GM12891 (cell line): ENCODE results near the gene RASA3.

Experiments
- POLR2A ChIP-seq: IDR thresholded peaks from 2 replicates; pipeline ENCODE4 v1.6.1; 2011; ENCODE audit warnings: low read depth, low read length, control low read depth
- POLR2AphosphoS5 ChIP-seq: IDR thresholded peaks from 2 replicates; pipeline ENCODE4 v1.6.1; 2011; ENCODE audit warnings: low read depth, low read length, control low read depth

DNA sequence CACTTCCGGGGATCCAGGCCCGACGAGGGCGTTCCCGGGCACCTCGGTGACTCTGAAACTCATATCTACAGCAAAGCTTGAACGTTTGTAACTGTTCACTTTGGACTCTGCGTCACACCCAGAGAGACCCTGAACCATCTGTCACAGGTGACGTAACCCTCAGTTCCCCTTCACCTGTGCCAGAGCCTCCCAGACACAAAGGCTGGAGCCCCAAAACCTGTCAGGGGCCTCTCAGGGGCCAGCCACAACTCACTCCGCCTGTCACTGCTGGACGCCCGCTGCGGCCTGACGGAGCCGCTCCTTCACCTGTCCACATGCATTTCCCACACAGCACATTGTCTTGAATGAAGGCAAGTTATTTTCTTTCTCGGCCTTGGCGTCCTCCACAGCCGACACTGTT is 8.0 kb downstream of the RASA3 start:
- TF ChIP-seq POLR2AphosphoS5: no peak
- no peak for TF ChIP-seq POLR2A
